GM12892 (cell line): ENCODE measurements around the gene TNFSF13.

Experiments used
- DNase-seq: peaks from one replicate; pipeline ENCODE4 v3.0.0; 2011; ENCODE audit not compliant: insufficient read length
- FAIRE-seq: peaks from 2 replicates; lab custom pipeline; 2011; peaks lifted over from hg19 to GRCh38; lab: Jason Lieb, UNC
- POLR2A ChIP-seq: IDR thresholded peaks from 2 replicates; pipeline ENCODE4 v1.6.1; 2011; ENCODE audit warnings: low read depth, low read length, control low read depth
- POLR2AphosphoS5 ChIP-seq: IDR thresholded peaks from 2 replicates; pipeline ENCODE4 v1.6.1; 2011; ENCODE audit warnings: low read depth, low read length, control low read depth
- TAF1 ChIP-seq: IDR thresholded peaks from 2 replicates; pipeline ENCODE4 v1.6.1; 2011; ENCODE audit warnings: low read depth, mild to moderate bottlenecking, control low read depth, low read length, borderline replicate concordance

The TNFSF13 gene

GRCh38 chr17:7579834-7580603 lies 21.5 kb downstream of the TNFSF13 start:
- peak; percentile 77 for FAIRE-seq
- TF ChIP-seq POLR2A (no peak), TAF1 (no peak), POLR2AphosphoS5 (no peak; the same call in none of the 2 replicates)
- DNase-seq, result no peak

- TF ChIP-seq POLR2AphosphoS5, result no peak
- TF ChIP-seq TAF1, result no peak
- no peak for TF ChIP-seq POLR2A
- no peak for DNase-seq
- no peak for FAIRE-seq
These were observed 22.3 kb downstream of the TNFSF13 start for GRCh38 chr17:7580604-7581575.

GRCh38 chr17:7582396-7583252 lies 24.1 kb downstream of the TNFSF13 start:
- FAIRE-seq, result no peak
- DNase-seq, result no peak
- TF ChIP-seq POLR2AphosphoS5 (no peak), POLR2A (no peak), TAF1 (no peak)

- peak; percentile 87 for DNase-seq
- TF ChIP-seq POLR2AphosphoS5 (peak; percentile 91), TAF1 (peak; percentile 94), POLR2A (peak; percentile 97)
- peak; percentile 99 for FAIRE-seq
These were observed 24.9 kb downstream of the TNFSF13 start, which contains the start of gene MPDU1 for GRCh38 chr17:7583253-7584109. Gene MPDU1 (plus strand): TSS chr17:7583852. CDS start chr17:7583863, 11 bp downstream.

GRCh38 chr17:7586673-7587419 lies 28.3 kb downstream of the TNFSF13 start:
- TF ChIP-seq POLR2A (no peak), POLR2AphosphoS5 (no peak), TAF1 (no peak)
- no peak for FAIRE-seq
- DNase-seq, result no peak

GRCh38 chr17:7587420-7588151 lies 29.0 kb downstream of the TNFSF13 start:
- no peak for DNase-seq
- FAIRE-seq, result no peak
- TF ChIP-seq POLR2AphosphoS5, result no peak
- no peak for TF ChIP-seq POLR2A
- TF ChIP-seq TAF1, result no peak

GRCh38 chr17:7588553-7589203 lies 30.1 kb downstream of the TNFSF13 start:
- no peak for DNase-seq
- TF ChIP-seq TAF1 (no peak), POLR2AphosphoS5 (no peak; the same call in 1 of the 2 replicates), POLR2A (no peak)
- no peak for FAIRE-seq

GRCh38 chr17:7589204-7589868 lies 30.8 kb downstream of the TNFSF13 start:
- DNase-seq (peak; percentile 85), FAIRE-seq (peak; percentile 48)
- TF ChIP-seq POLR2AphosphoS5 (peak; percentile 8), POLR2A (no peak)
